ENCODE measurements around the gene PNMT. TPM values are rescaled to one million over a fixed set of nuclear protein-coding genes. Genes with fewer than 3 reads are reported as not detected.

PNMT gene
- total and polyA plus RNA-seq, 2 of the 13 experiments (the other 11 are each of a cell fraction or from before 2014, with no cell fraction given), result 0.25 TPM; not detected in 1

DNA sequence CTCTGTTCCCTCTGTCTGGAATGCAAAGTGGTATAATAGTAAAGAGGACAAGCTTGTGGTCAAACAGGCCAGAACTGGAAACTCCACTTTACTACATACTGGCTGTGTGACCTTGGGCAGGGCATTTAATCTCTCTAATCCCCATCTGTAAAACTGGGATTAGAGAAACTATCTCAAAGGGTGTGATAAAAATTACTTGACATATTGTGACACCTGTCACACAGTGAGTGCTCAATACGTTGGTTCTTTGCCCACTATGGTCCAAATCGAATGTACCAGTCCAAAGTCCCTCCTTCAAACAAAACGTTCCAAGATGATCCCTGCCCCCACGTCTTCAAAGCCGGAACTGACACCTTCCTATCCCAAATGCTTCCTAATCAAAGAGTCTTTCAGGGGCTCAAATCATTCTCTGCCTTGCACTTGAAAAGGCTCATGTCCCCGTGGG is 18.9 kb downstream of the PNMT start (continued):
- TF ChIP-seq, protein P1, sequence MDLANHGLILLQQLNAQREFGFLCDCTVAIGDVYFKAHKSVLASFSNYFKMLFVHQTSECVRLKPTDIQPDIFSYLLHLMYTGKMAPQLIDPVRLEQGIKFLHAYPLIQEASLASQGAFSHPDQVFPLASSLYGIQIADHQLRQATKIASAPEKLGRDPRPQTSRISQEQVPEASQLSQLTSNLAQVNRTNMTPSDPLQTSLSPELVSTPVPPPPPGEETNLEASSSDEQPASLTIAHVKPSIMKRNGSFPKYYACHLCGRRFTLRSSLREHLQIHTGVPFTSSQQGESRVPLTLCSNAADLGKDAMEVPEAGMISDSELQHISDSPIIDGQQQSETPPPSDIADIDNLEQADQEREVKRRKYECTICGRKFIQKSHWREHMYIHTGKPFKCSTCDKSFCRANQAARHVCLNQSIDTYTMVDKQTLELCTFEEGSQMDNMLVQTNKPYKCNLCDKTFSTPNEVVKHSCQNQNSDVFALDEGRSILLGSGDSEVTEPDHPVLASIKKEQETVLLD (CRISPR knock-in tag; IDR thresholded peaks at IDR 0.05; ENCODE audit: low read depth), result no peak
- 0 out of 2 replicates have a peak, but pooled peaks have one; percentile 6 for TF ChIP-seq YEATS2 (CRISPR knock-in tag; IDR thresholded peaks at IDR 0.05; ENCODE audit: borderline replicate concordance)
- TF ChIP-seq, protein P2, sequence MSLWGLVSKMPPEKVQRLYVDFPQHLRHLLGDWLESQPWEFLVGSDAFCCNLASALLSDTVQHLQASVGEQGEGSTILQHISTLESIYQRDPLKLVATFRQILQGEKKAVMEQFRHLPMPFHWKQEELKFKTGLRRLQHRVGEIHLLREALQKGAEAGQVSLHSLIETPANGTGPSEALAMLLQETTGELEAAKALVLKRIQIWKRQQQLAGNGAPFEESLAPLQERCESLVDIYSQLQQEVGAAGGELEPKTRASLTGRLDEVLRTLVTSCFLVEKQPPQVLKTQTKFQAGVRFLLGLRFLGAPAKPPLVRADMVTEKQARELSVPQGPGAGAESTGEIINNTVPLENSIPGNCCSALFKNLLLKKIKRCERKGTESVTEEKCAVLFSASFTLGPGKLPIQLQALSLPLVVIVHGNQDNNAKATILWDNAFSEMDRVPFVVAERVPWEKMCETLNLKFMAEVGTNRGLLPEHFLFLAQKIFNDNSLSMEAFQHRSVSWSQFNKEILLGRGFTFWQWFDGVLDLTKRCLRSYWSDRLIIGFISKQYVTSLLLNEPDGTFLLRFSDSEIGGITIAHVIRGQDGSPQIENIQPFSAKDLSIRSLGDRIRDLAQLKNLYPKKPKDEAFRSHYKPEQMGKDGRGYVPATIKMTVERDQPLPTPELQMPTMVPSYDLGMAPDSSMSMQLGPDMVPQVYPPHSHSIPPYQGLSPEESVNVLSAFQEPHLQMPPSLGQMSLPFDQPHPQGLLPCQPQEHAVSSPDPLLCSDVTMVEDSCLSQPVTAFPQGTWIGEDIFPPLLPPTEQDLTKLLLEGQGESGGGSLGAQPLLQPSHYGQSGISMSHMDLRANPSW (CRISPR knock-in tag; IDR thresholded peaks at IDR 0.05; ENCODE audit: borderline replicate concordance), result no peak
- TF ChIP-seq CHD4 (IDR thresholded peaks at IDR 0.05; ENCODE audit: borderline replicate concordance, low read length), result no peak; the same call in 1 of the 2 replicates
- no peak for TF ChIP-seq NFATC3 (CRISPR knock-in tag; IDR thresholded peaks at IDR 0.05)
- no peak for TF ChIP-seq U2AF2 (IDR thresholded peaks at IDR 0.05; ENCODE audit: low read depth, low read length)
- no peak for TF ChIP-seq KLF16 (CRISPR knock-in tag; IDR thresholded peaks at IDR 0.05)
- TF ChIP-seq, protein P3, sequence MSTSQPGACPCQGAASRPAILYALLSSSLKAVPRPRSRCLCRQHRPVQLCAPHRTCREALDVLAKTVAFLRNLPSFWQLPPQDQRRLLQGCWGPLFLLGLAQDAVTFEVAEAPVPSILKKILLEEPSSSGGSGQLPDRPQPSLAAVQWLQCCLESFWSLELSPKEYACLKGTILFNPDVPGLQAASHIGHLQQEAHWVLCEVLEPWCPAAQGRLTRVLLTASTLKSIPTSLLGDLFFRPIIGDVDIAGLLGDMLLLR (CRISPR knock-in tag; IDR thresholded peaks at IDR 0.05), result no peak
- peak; percentile 61 for TF ChIP-seq HDAC2 (CRISPR knock-in tag; IDR thresholded peaks at IDR 0.05)
- TF ChIP-seq ISX (CRISPR knock-in tag; conservative IDR thresholded peaks at IDR 0.05), result no peak
- TF ChIP-seq RBAK (CRISPR knock-in tag; IDR thresholded peaks at IDR 0.05), result no peak
- no peak for TF ChIP-seq MAZ (IDR thresholded peaks at IDR 0.05; ENCODE audit: borderline replicate concordance, low read depth, low read length)
- TF ChIP-seq MAZ (CRISPR knock-in tag; IDR thresholded peaks at IDR 0.05; ENCODE audit: low read depth), result no peak
- 0 out of 2 replicates have a peak, but pooled peaks have one; percentile 21 for TF ChIP-seq ZFP1 (CRISPR knock-in tag; IDR thresholded peaks at IDR 0.05)
- no peak for TF ChIP-seq FOXM1 (CRISPR knock-in tag; IDR thresholded peaks at IDR 0.05)
- no peak for TF ChIP-seq SSRP1 (CRISPR knock-in tag; IDR thresholded peaks at IDR 0.05)
- no peak for TF ChIP-seq SP1 (IDR thresholded peaks at IDR 0.05)
- TF ChIP-seq SP1 (CRISPR knock-in tag; IDR thresholded peaks at IDR 0.05), result no peak
- TF ChIP-seq, protein P4, sequence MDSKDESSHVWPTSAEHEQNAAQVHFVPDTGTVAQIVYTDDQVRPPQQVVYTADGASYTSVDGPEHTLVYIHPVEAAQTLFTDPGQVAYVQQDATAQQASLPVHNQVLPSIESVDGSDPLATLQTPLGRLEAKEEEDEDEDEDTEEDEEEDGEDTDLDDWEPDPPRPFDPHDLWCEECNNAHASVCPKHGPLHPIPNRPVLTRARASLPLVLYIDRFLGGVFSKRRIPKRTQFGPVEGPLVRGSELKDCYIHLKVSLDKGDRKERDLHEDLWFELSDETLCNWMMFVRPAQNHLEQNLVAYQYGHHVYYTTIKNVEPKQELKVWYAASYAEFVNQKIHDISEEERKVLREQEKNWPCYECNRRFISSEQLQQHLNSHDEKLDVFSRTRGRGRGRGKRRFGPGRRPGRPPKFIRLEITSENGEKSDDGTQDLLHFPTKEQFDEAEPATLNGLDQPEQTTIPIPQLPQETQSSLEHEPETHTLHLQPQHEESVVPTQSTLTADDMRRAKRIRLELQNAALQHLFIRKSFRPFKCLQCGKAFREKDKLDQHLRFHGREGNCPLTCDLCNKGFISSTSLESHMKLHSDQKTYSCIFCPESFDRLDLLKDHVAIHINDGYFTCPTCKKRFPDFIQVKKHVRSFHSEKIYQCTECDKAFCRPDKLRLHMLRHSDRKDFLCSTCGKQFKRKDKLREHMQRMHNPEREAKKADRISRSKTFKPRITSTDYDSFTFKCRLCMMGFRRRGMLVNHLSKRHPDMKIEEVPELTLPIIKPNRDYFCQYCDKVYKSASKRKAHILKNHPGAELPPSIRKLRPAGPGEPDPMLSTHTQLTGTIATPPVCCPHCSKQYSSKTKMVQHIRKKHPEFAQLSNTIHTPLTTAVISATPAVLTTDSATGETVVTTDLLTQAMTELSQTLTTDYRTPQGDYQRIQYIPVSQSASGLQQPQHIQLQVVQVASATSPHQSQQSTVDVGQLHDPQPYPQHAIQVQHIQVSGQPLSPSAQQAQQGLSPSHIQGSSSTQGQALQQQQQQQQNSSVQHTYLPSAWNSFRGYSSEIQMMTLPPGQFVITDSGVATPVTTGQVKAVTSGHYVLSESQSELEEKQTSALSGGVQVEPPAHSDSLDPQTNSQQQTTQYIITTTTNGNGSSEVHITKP (CRISPR knock-in tag; IDR thresholded peaks at IDR 0.05; ENCODE audit: low read depth), result no peak
- TF ChIP-seq, protein P5, sequence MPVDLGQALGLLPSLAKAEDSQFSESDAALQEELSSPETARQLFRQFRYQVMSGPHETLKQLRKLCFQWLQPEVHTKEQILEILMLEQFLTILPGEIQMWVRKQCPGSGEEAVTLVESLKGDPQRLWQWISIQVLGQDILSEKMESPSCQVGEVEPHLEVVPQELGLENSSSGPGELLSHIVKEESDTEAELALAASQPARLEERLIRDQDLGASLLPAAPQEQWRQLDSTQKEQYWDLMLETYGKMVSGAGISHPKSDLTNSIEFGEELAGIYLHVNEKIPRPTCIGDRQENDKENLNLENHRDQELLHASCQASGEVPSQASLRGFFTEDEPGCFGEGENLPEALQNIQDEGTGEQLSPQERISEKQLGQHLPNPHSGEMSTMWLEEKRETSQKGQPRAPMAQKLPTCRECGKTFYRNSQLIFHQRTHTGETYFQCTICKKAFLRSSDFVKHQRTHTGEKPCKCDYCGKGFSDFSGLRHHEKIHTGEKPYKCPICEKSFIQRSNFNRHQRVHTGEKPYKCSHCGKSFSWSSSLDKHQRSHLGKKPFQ (CRISPR knock-in tag; IDR thresholded peaks at IDR 0.05; ENCODE audit: insufficient replicate concordance), result no peak
- TF ChIP-seq TEAD3 (CRISPR knock-in tag; optimal IDR thresholded peaks at IDR 0.05; ENCODE audit: borderline replicate concordance), result peak; percentile 85
- TF ChIP-seq JUNB (CRISPR knock-in tag; IDR thresholded peaks at IDR 0.05; ENCODE audit: borderline replicate concordance), result no peak
